ENCODE results near the gene GBA3. TPM values are rescaled to one million over a fixed set of nuclear protein-coding genes. Genes with fewer than 3 reads are reported as not detected.

The GBA3 gene
- total and polyA plus RNA-seq, 2 experiments from 2014 or later = not detected

- Histone ChIP-seq H3F3A (replicated peaks; ENCODE audit: low read depth) (no peaks in the 10 kb centered on the region), H3K4me3 (no peak overlapping the region), H3K36me3 (ENCODE audit: insufficient read depth) (no peaks in the 10 kb centered on the region), H3K4me2 (no peak overlapping the region), H3K79me2 (replicated peaks; ENCODE audit: insufficient read depth) (no peaks in the 10 kb centered on the region), H3K27ac (ENCODE audit: low read depth) (no peak overlapping the region), H2AFZ (peak overlapping the region; percentile 64; the same call in 1 of the 2 replicates), H3K9me2 (ENCODE audit: insufficient read depth) (no peaks in the 10 kb centered on the region), H3K4me1 (ENCODE audit: insufficient read depth) (no peaks in the 10 kb centered on the region; the same call in 1 of the 2 replicates), H4K20me1 (replicated peaks; ENCODE audit: insufficient read depth) (no peaks in the 10 kb centered on the region), H3K27me3 (ENCODE audit: insufficient read depth) (no peaks in the 10 kb centered on the region)
- Mint-ChIP-seq H3K4me1 (peaks cover 14% of the 10 kb centered on the region; the same call in 2 of the 3 replicates), H3K36me3 (ENCODE audit: low read depth) (no peaks in the 10 kb centered on the region), H3K27me3 (ENCODE audit: insufficient read depth, low read depth, poor library complexity) (peaks cover 5% of the 10 kb centered on the region), H3K27ac (no peak overlapping the region), H3K9me3 (no peaks in the 10 kb centered on the region), H3K4me3 (no peak overlapping the region)
- TF ChIP-seq CREB1 (CRISPR knock-in tag; IDR thresholded peaks at IDR 0.05; ENCODE audit: low read depth) = no peak
- TF ChIP-seq POLR2AphosphoS5 (IDR thresholded peaks at IDR 0.05; ENCODE audit: low read depth) = no peak
- TF ChIP-seq JUNB (IDR thresholded peaks at IDR 0.05; ENCODE audit: unreplicated experiment) = no peak
- no peak for TF ChIP-seq STAT1 (IDR thresholded peaks at IDR 0.05; ENCODE audit: unreplicated experiment)
- TF ChIP-seq EZH2phosphoT487 (IDR thresholded peaks at IDR 0.05; ENCODE audit: unreplicated experiment) = no peak
- no peak for TF ChIP-seq ETS1 (IDR thresholded peaks at IDR 0.05)
- TF ChIP-seq, protein P1, sequence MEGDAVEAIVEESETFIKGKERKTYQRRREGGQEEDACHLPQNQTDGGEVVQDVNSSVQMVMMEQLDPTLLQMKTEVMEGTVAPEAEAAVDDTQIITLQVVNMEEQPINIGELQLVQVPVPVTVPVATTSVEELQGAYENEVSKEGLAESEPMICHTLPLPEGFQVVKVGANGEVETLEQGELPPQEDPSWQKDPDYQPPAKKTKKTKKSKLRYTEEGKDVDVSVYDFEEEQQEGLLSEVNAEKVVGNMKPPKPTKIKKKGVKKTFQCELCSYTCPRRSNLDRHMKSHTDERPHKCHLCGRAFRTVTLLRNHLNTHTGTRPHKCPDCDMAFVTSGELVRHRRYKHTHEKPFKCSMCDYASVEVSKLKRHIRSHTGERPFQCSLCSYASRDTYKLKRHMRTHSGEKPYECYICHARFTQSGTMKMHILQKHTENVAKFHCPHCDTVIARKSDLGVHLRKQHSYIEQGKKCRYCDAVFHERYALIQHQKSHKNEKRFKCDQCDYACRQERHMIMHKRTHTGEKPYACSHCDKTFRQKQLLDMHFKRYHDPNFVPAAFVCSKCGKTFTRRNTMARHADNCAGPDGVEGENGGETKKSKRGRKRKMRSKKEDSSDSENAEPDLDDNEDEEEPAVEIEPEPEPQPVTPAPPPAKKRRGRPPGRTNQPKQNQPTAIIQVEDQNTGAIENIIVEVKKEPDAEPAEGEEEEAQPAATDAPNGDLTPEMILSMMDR (conservative IDR thresholded peaks at IDR 0.05; ENCODE audit: low read depth in 2 of 2) = no peak
- TF ChIP-seq NANOG (IDR thresholded peaks at IDR 0.05; ENCODE audit: borderline replicate concordance) = no peak
- TF ChIP-seq ZNF331 (CRISPR knock-in tag; IDR thresholded peaks at IDR 0.05; ENCODE audit: low read depth) = no peak
- TF ChIP-seq ZNF114 (CRISPR knock-in tag; IDR thresholded peaks at IDR 0.05) = no peak
- no peak for TF ChIP-seq REST (IDR thresholded peaks at IDR 0.05; ENCODE audit: unreplicated experiment)
- no peak for TF ChIP-seq ZNF462 (CRISPR knock-in tag; IDR thresholded peaks at IDR 0.05)
- no peak for TF ChIP-seq EZH2 (IDR thresholded peaks at IDR 0.05; ENCODE audit: low read depth, unreplicated experiment)
- ATAC-seq (peak; percentile 89), DNase-seq (ENCODE audit: low spot score) (peak; percentile 31)
These were observed 69.8 kb downstream of the GBA3 start for GRCh38 chr4:22762548-22762947.
